ENCODE measurements around the gene ZNF410. TPM values are rescaled to one million over a fixed set of nuclear protein-coding genes. Genes with fewer than 3 reads are reported as not detected.

ZNF410 gene
- total and polyA plus RNA-seq, 2 of the 8 experiments (the other 6 are each of a cell fraction or from before 2014, with no cell fraction given) = 11.2 to 18.9 TPM

- Histone ChIP-seq H3K9me3 (ENCODE audit: insufficient read depth in 2 of 2, low read depth in 1 of 2, low read length in 1 of 2) (no peaks in the 10 kb centered on the region), H4K5ac (ENCODE audit: insufficient read length, low read depth, low read length) (no peak overlapping the region), H3K4ac (replicated peaks; ENCODE audit: insufficient read length, low read depth, low read length) (no peak overlapping the region), H3K4me3 (ENCODE audit: extremely low read depth in 1 of 4, insufficient read depth in 2 of 4, low read depth in 3 of 4, low read length in 4 of 4) (no peak overlapping the region), H2BK5ac (ENCODE audit: low read depth, low read length) (no peak overlapping the region), H3K23ac (ENCODE audit: insufficient read length) (no peak overlapping the region), H3K14ac (ENCODE audit: insufficient read length) (no peak overlapping the region), H3K79me1 (ENCODE audit: low read depth, low read length) (no peaks in the 10 kb centered on the region; the same call in none of the 2 replicates), H3K27ac (ENCODE audit: low read depth, low read length) (no peak overlapping the region), H2BK120ac (replicated peaks; ENCODE audit: low read depth, low read length) (no peak overlapping the region), H3K23me2 (ENCODE audit: low read depth, low read length) (no peaks in the 10 kb centered on the region), H4K20me1 (replicated peaks in 1 of 2; ENCODE audit: control insufficient read depth in 1 of 2, insufficient read depth in 2 of 2, low read length in 2 of 2) (no peaks in the 10 kb centered on the region), H2BK20ac (ENCODE audit: low read length) (no peak overlapping the region), H2BK15ac (ENCODE audit: low read length) (no peak overlapping the region), H2AFZ (ENCODE audit: low read length) (no peak overlapping the region), H3K4me2 (ENCODE audit: insufficient read depth in 1 of 2, low read depth in 2 of 2, low read length in 2 of 2) (no peak overlapping the region), H2BK12ac (ENCODE audit: low read depth, low read length) (no peak overlapping the region), H3K9ac (replicated peaks in 1 of 4; ENCODE audit: extremely low read depth in 1 of 4, low read depth in 3 of 4, low read length in 3 of 4) (no peak overlapping the region), H4K8ac (ENCODE audit: extremely low read depth, insufficient read depth, low read length) (no peak overlapping the region), H3K27me3 (replicated peaks in 1 of 4; ENCODE audit: control insufficient read depth in 3 of 4, extremely low read depth in 1 of 4, insufficient read depth in 3 of 4, low read length in 3 of 4) (no peaks in the 10 kb centered on the region), H2AK5ac (ENCODE audit: low read depth, low read length) (no peak overlapping the region), H3K18ac (ENCODE audit: extremely low read depth, low read length) (no peak overlapping the region), H3K79me2 (ENCODE audit: control insufficient read depth in 1 of 2, insufficient read depth in 2 of 2, low read length in 2 of 2) (no peaks in the 10 kb centered on the region), H3K36me3 (ENCODE audit: control insufficient read depth in 2 of 4, insufficient read depth in 4 of 4, low read length in 3 of 4) (peaks cover 2 to 31% (median 14%) of the 10 kb centered on the region in 4 experiments; a peak in 6 of 8 replicates), H4K91ac (replicated peaks; ENCODE audit: insufficient read length, low read length) (no peak overlapping the region), H3K56ac (replicated peaks; ENCODE audit: insufficient read length, low read depth, low read length) (no peak overlapping the region), H3K4me1 (replicated peaks in 1 of 4; ENCODE audit: control insufficient read depth in 3 of 4, insufficient read depth in 4 of 4, low read length in 3 of 4) (no peaks in the 10 kb centered on the region)
- FAIRE-seq (no peak), DNase-seq (ENCODE audit: low read depth in 1 of 2, low spot score in 2 of 2) (no peak)
- WGBS, 2 experiments (ENCODE audit: extremely low coverage in 1 of 2, insufficient coverage in 1 of 2, insufficient read length in 1 of 2, insufficient replicate concordance in 2 of 2, low coverage in 1 of 2, low lambda C conversion rate in 2 of 2, missing lambda C conversion rate in 1 of 2) = 98% methylated on average over 5 of the region's 5 CpGs; no CpG with 5 or more reads in 1 of the 2 experiments
- ChIA-PET POLR2A (ENCODE audit: partially characterized antibody) (interaction anchor here (7.4 kb wide), 1 partner anchor 9 kb away, joined by 33 read pairs; the partner anchor contains the start of gene PTGR2), CTCF (ENCODE audit: partially characterized antibody) (interaction anchor here (1.1 kb wide), 1 partner anchor 121 kb away, joined by 4 read pairs; no protein-coding TSS in a partner anchor)
- TF ChIP-seq CHD1 (IDR thresholded peaks at IDR 0.05; ENCODE audit: low read depth, low read length) = no peak
- no peak for TF ChIP-seq JUND (IDR thresholded peaks at IDR 0.05; ENCODE audit: low read length)
- no peak for TF ChIP-seq RXRA (IDR thresholded peaks at IDR 0.05; ENCODE audit: insufficient read depth, low read depth, low read length)
Observed at GRCh38 chr14:73861073-73861472, 25.6 kb upstream of the ZNF410 start.

Data from H1 (cell line).